Sigmoid colon (tissue), 7 donors: ENCODE measurements around the gene DYNLRB1. TPM values are rescaled to one million over a fixed set of nuclear protein-coding genes. Genes with fewer than 3 reads are reported as not detected.

Experiments
- DNase-seq: peaks from one replicate; pipeline ENCODE4 v3.0.0-alpha.2; 2019
- H3K27ac ChIP-seq, 4 donors: fragments of 200-600 bp; sonication (generic); one replicate each; pipeline ENCODE4 v1.5.1; 2016 to 2019; ENCODE audit warnings: mild to moderate bottlenecking in 1 of 4
- H3K27me3 ChIP-seq, 3 donors: fragments of 200-600 bp; sonication (generic); one replicate each; pipeline ENCODE4 v1.5.1; 2019; ENCODE audit warnings: mild to moderate bottlenecking in 1 of 3
- H3K36me3 ChIP-seq, 4 donors: fragments of 200-600 bp; sonication (generic); one replicate each; pipeline ENCODE4 v1.5.1; 2016 to 2019
- H3K4me1 ChIP-seq, 4 donors: fragments of 200-600 bp; sonication (generic); one replicate each; pipeline ENCODE4 v1.5.1; 2017 to 2019
- H3K4me3 ChIP-seq, 4 donors: fragments of 200-600 bp; sonication (generic); one replicate each; pipeline ENCODE4 v1.5.1; 2017 to 2019; ENCODE audit warnings: mild to moderate bottlenecking in 2 of 4, moderate library complexity in 1 of 4
- H3K9me3 ChIP-seq, 4 donors: fragments of 200-600 bp in 3 of 4; sonication (generic) in 3 of 4; one replicate each; pipeline versions ENCODE4 v1.5.1 to v1.6.1; 2013 to 2019
- CTCF ChIP-seq, 4 experiments: fragments of 450-650 bp in 3 of 4; fragments of 200-600 bp in 1 of 4; IDR thresholded peaks; one replicate each; pipeline ENCODE4 v1.5.1; 2016 to 2019; ENCODE audit warnings: antibody characterized with exemption in 4 of 4, mild to moderate bottlenecking in 3 of 4, moderate library complexity in 2 of 4
- EP300 ChIP-seq, 4 donors: sonication (generic); formaldehyde crosslinking; IDR thresholded peaks; one replicate each; pipeline ENCODE4 v1.6.1; 2017; ENCODE audit warnings: antibody characterized with exemption in 4 of 4
- POLR2A ChIP-seq, 2 donors: fragments of 450-650 bp; IDR thresholded peaks; one replicate each; pipeline ENCODE4 v1.6.1; 2016; ENCODE audit warnings: antibody characterized with exemption in 2 of 2, mild to moderate bottlenecking in 2 of 2, moderate library complexity in 2 of 2
- POLR2AphosphoS5 ChIP-seq, 4 donors: sonication (generic); formaldehyde crosslinking; IDR thresholded peaks; one replicate each; pipeline ENCODE4 v1.6.1; 2017; ENCODE audit warnings: antibody characterized with exemption in 4 of 4
- WGBS, 2 donors: extraction: QIAGEN DNeasy Blood & Tissue Kit; methylation state at CpG; one replicate each; pipeline ENCODE4 v1.1.7; 2013; 5-methylcytosine and 5-hydroxymethylcytosine counted together
- intact Hi-C: fragments of 100-400 bp; cut with DNase I; formaldehyde crosslinking; loops from one replicate; pipeline ENCODE4 v1.15.1; 2023
- polyA plus RNA-seq, 3 donors: library from polyadenylated mRNA; stranded (reverse); fragments of 200-250 nt; gene quantifications; one replicate each; pipeline ENCODE4 v1.2.3, GENCODE V29; 2013
- total RNA-seq, 4 donors: library from RNA; depleted of rRNA; stranded (reverse); fragments of >200 nt; gene quantifications; one replicate each; pipeline ENCODE4 v1.1.0, GENCODE V29; 2016
- donor health status: healthy with polysubstance abuse.
- donor health status: Bipolar disorder and iron deficiency.
- donor health status: healthy.

The DYNLRB1 gene
- total and polyA plus RNA-seq, 7 donors = 148 to 259 (median 168) TPM

DNA sequence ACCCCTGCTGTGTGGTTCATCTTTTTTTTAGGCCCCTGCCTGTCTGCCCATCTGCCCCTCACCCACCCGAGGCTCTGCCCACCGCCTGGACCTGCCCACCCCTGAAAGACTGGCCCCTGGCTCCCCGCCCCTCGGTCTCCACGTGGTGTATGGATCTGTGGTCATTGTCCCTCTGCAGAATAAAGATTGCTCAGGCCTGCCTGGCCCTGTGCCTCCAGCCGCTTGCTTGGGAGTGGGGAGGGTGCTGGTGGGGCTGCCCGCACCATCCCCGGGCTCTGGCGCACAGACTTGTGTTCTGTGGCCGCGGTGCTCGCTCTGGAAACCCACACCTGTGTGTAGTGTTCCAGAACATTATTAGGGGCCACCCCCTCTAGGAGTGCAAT lies 43.9 kb downstream of the DYNLRB1 start:
- DNase-seq = no peak
- H3K27ac ChIP-seq = peak overlapping the region; percentile 93 to 98 (median 96)
- TF ChIP-seq POLR2AphosphoS5 (IDR thresholded peaks at IDR 0.05) = no peak
- TF ChIP-seq POLR2A (IDR thresholded peaks at IDR 0.05) = no peak
- TF ChIP-seq EP300 (IDR thresholded peaks at IDR 0.05) = no peak
- TF ChIP-seq CTCF (IDR thresholded peaks at IDR 0.05) = no peak
- H3K4me1 ChIP-seq = peaks cover 0 to 20% (median 11%) of the 10 kb centered on the region in 4 donors
- no peak overlapping the region for H3K4me3 ChIP-seq
- H3K36me3 ChIP-seq = no peaks in the 10 kb centered on the region
- no peaks in the 10 kb centered on the region for H3K27me3 ChIP-seq
- intact Hi-C loops = no loop called here
- 81 to 83% methylated on average over 12 of the region's 12 CpGs for WGBS, 2 donors
- H3K9me3 ChIP-seq = no peaks in the 10 kb centered on the region

GRCh38 chr20:34560614-34561013 lies 44.4 kb downstream of the DYNLRB1 start:
- no peak overlapping the region for H3K4me3 ChIP-seq
- DNase-seq = no peak
- TF ChIP-seq CTCF (IDR thresholded peaks at IDR 0.05) = no peak
- no peak for TF ChIP-seq EP300 (IDR thresholded peaks at IDR 0.05)
- TF ChIP-seq POLR2AphosphoS5 (IDR thresholded peaks at IDR 0.05) = no peak
- no peaks in the 10 kb centered on the region for H3K27me3 ChIP-seq
- no peaks in the 10 kb centered on the region for H3K36me3 ChIP-seq
- peaks cover 0 to 20% (median 11%) of the 10 kb centered on the region in 4 donors for H3K4me1 ChIP-seq
- no peaks in the 10 kb centered on the region for H3K9me3 ChIP-seq
- peak overlapping the region in 1 of 4 donors; percentile 97 for H3K27ac ChIP-seq
- WGBS, 2 donors = 92 to 93% methylated on average over 7 of the region's 7 CpGs
- intact Hi-C loops = no loop called here

DNA sequence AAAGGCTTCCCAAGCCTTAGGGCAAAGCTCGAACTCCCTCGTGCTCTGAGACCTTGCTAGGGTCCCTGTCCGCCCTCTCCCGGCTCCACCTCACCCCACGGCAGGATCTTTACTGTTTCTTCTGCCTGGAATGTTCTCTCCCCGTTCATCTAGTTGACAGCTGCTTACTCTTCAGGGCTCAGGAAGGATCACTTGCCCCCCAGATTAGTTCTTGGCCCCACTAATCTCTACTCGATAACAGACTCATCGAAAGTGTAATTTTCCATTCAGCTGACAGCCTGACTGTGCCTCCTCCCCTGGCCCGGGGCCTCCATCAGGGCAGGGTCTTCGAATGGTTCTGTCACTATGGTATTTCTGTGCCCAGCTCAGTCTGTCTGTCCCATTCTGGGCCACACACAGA lies 45.4 kb downstream of the DYNLRB1 start:
- TF ChIP-seq CTCF (IDR thresholded peaks at IDR 0.05) (no peak), POLR2A (IDR thresholded peaks at IDR 0.05) (no peak), EP300 (IDR thresholded peaks at IDR 0.05) (no peak), POLR2AphosphoS5 (IDR thresholded peaks at IDR 0.05) (no peak)
- intact Hi-C loops = no loop called here
- Histone ChIP-seq H3K27me3 (no peaks in the 10 kb centered on the region), H3K9me3 (no peaks in the 10 kb centered on the region), H3K36me3 (no peaks in the 10 kb centered on the region), H3K27ac (peak overlapping the region in 1 of 4 donors; percentile 23), H3K4me3 (no peak overlapping the region), H3K4me1 (peaks cover 0 to 20% (median 11%) of the 10 kb centered on the region in 4 donors)
- DNase-seq = no peak
- 82 to 86% methylated on average over 10 of the region's 10 CpGs for WGBS, 2 donors

GRCh38 chr20:34562641-34563040 lies 46.4 kb downstream of the DYNLRB1 start:
- no peak overlapping the region for H3K4me3 ChIP-seq
- intact Hi-C loops = no loop called here
- H3K36me3 ChIP-seq = no peaks in the 10 kb centered on the region
- no peak for DNase-seq
- H3K27me3 ChIP-seq = no peaks in the 10 kb centered on the region
- H3K27ac ChIP-seq = no peak overlapping the region
- H3K9me3 ChIP-seq = no peaks in the 10 kb centered on the region
- H3K4me1 ChIP-seq = peaks cover 0 to 20% (median 8%) of the 10 kb centered on the region in 4 donors
- TF ChIP-seq EP300 (IDR thresholded peaks at IDR 0.05) (no peak), POLR2A (IDR thresholded peaks at IDR 0.05) (no peak), CTCF (IDR thresholded peaks at IDR 0.05) (peak in 1 of 4 experiments; percentile 12), POLR2AphosphoS5 (IDR thresholded peaks at IDR 0.05) (peak in 1 of 4 donors; percentile 6)
- 60 to 72% methylated on average over 5 of the region's 5 CpGs for WGBS, 2 donors

- Histone ChIP-seq H3K27ac (no peak overlapping the region), H3K36me3 (peaks cover 0 to 6% (median 0%) of the 10 kb centered on the region in 4 donors), H3K9me3 (no peaks in the 10 kb centered on the region), H3K27me3 (no peaks in the 10 kb centered on the region), H3K4me3 (no peak overlapping the region), H3K4me1 (peaks cover 0 to under 1% (median 0%) of the 10 kb centered on the region in 4 donors)
- TF ChIP-seq CTCF (IDR thresholded peaks at IDR 0.05) = no peak
- no peak for TF ChIP-seq POLR2AphosphoS5 (IDR thresholded peaks at IDR 0.05)
- TF ChIP-seq POLR2A (IDR thresholded peaks at IDR 0.05) = no peak
- no peak for TF ChIP-seq EP300 (IDR thresholded peaks at IDR 0.05)
- intact Hi-C loops = no loop called here
- DNase-seq = no peak
- 80 to 82% methylated on average over 7 of the region's 7 CpGs for WGBS, 2 donors
Observed at GRCh38 chr20:34564833-34565232, 48.6 kb downstream of the DYNLRB1 start.
